MM.1S (cell line): ENCODE results near the gene CD244.
"Not testable (repeated sequence)": the region's sequence is repeated elsewhere in the genome, so short reads cannot be mapped to it uniquely, and the experiment has no call there.

Experiments used
- CTCF ChIP-seq: fragments of 300-600 bp; sonication (generic); IDR thresholded peaks from 2 replicates; pipeline ENCODE4 v1.5.1; 2016; ENCODE audit warnings: antibody characterized with exemption, low read length, mixed read lengths
- EZH2 ChIP-seq: fragments of 300-600 bp; sonication (generic); optimal IDR thresholded peaks from 2 replicates; pipeline ENCODE3; 2017; ENCODE audit warnings: low read depth, mild to moderate bottlenecking, antibody characterized with exemption, low read length, mixed read lengths
- EZH2phosphoT487 ChIP-seq: fragments of 300-600 bp; sonication (generic); IDR thresholded peaks from 2 replicates; pipeline ENCODE4 v1.6.1; 2018; ENCODE audit warnings: antibody characterized with exemption, low read length

GRCh38 chr1:160894368-160895135 lies 31.9 kb upstream of the CD244 start:
- not testable (repeated sequence) for TF ChIP-seq CTCF, EZH2, EZH2phosphoT487
